HG02852 (cell line): ENCODE data around the gene RTN4R.

Experiments used
- ATAC-seq: cut with Tn5 transposase; IDR thresholded peaks from one replicate; pipeline ENCODE4 v1.9.1; 2021; ENCODE audit warnings: mild to moderate bottlenecking, moderate library complexity; ENCODE audit not compliant: unreplicated experiment

RTN4R gene

DNA sequence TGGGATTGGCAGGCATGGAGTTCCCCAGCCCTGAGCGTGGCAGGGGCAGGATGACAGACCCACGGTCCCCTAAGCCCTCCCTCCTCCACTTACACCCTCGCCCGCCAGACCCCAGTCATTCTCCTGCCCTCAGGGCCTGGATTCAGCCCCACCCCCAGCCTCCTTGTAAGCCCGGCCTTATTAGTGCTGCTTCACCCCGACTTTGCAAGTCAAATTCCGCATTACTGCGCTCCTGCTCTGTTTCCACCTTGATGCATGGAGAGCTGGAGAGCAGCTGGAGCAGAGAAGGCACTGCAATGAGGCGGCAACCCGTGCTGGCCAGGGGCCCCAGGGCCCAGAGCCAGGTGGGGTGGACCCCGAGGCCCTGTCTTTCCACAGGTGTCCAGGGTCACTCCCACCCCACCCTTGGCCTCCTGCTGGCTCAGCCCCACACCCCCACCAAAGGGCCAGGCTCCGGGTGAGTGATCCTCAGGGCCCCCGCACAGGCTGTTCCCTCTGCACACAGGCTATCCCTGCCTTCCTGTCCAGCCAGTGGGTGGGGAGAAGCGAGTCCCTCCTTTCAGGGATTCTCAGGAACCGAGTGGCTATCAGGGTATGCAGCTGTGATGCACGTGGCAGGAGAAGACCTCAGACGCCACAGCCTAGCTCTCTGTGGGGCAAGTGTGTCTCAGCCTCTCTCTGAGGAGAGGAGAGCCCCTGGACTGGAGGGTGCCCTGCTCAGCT lies 36.4 kb downstream of the RTN4R start:
- ATAC-seq: no peak

DNA sequence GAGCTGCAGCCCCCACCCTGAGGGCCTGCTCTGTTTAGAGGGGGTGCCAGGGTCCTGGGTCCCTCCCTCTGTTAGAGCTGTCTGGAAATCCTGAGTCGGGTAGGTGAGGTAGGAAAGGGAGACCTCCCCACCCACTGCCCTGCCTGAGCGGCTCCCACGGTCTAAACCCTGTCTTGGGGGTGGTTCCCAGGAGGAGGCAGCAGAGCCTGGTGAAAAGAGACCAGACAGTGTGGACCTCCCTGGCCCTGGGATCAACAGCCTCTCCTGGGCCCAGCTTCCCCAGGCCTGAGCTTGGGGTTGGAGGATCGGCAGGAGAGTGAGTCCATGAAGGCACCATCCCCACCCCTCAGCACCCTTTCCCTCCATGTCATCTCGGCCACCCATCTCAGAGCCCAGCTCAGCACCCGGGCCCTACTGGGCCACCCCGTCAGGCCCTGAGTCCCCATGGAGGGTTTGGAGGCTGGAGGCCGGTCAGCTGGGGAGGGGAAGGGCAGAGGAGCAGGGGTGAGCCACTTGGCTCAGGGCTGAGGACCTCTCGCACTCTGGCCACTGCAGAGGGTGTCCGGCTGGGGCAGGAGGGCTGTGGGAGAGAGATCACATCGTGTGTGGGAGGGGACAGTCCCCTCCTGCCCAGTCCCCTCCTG lies 37.2 kb downstream of the RTN4R start:
- ATAC-seq: no peak

DNA sequence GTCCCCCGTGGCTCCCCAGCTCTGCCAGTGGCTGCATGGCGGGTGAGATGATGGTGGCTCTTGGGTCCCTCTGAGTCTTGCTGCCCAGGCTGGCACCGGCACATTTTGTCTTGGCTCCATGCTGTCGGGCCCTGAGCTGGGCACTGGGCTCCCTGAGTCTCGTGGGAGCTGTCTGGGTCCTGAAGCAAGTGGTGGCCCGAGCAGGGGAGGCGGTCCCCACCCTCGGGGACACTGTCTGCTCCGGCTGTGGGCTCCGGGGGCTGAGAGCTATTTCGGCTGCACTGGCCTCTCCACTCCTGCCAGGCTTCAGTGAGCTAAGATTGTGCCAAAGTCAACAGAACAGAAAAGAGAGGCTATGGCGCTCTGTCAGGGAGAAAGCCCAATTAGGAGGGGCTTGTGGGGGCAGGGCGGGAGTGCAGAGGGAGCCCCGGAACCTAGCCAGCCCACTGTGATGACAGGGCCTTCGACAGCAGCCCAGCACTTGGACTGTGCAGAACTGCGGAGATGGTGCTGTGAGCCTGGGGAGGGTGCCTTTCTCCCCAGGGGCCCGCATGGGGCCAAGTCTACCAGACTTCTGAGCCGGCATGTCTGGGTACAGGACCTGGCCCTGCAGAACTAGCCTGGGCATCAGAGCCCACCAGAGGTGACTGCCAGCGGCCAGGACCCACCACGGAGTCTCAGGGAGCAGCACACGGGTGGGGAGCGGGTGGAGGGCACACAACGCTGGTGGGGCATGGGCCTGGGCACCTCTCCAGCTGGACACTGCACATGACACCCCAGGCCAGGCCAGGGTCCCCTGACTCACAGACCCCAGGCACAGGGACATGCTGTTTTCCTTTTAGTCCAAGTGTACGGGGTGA lies 38.0 kb downstream of the RTN4R start:
- no peak for ATAC-seq

DNA sequence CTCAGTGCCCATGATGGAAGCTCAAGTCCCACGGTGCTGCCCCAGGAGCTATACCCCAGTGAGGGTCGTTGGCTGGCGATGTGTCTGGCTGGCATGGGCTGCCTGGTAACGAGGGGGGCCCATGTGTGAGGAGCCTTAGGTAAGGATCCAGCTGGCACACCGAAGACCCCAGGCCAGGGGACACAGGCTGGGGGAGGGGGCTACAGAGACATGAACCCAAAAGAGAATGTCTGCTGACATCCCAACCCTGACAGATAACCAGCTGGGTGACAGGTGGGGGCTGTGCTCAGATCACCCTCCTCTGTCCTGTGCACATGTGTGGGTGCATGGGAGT lies 39.2 kb downstream of the RTN4R start:
- ATAC-seq: no peak

DNA sequence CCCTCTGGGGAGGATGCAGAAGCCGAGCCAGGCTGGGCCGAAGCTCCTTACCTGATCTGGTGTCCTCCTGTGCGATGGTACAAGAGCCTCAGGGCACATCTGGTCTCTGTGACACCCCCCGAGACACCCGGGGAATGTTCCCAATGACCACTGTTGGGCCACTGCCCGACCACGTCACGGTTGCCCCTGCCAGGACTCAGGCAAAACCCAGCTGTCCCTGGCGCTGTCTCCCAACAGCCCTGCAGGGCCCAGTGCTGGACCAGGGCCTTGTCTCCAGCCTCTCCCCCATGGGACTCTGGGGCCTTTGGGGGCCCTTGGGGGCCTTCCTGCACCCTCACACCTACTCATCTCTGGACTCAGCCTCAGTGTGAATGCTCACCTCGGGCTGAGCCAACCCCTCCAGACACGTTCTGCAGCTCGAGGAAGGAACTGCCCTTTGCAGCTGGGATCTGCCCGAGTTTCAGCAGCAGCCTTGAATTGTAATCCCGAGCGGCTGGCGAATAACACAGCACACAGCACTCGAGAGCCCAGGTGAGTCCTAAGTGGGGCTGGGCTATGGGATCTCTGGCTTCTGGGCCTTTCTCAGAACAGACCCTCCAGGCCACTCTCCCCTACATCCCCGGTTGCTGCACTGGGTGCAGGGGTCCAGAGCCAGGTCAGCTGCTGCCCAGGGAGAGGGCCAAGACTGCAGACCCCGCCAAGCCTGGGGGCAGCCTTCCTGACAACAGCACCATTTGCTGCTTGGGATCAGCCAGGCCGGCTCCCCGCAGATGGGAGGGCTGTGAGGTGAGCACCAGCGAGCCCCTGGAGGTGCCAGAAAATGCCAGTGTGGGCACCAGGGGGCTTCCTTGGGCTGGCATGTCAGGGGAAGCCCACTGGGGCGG lies 39.8 kb downstream of the RTN4R start:
- no peak for ATAC-seq

DNA sequence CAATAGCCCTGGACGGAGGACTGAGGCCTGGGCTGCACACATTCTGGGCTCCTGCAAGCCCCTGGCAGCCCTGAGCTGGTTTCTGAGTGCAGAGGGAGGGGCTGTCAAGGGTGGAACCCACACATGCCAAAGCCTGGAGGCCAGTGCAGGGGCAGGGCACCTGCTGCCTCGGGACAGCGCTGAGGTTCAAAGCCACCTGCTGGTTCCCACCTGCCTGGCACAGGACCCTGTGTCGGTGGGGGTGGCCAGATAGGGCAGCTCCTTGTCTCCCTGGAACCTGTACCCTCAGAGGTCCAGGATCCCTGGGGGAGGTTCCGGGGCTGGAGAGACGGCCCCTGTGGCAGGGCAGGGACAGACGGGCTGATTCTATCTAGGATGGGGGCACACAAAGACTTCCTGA lies 40.8 kb downstream of the RTN4R start:
- no peak for ATAC-seq

DNA sequence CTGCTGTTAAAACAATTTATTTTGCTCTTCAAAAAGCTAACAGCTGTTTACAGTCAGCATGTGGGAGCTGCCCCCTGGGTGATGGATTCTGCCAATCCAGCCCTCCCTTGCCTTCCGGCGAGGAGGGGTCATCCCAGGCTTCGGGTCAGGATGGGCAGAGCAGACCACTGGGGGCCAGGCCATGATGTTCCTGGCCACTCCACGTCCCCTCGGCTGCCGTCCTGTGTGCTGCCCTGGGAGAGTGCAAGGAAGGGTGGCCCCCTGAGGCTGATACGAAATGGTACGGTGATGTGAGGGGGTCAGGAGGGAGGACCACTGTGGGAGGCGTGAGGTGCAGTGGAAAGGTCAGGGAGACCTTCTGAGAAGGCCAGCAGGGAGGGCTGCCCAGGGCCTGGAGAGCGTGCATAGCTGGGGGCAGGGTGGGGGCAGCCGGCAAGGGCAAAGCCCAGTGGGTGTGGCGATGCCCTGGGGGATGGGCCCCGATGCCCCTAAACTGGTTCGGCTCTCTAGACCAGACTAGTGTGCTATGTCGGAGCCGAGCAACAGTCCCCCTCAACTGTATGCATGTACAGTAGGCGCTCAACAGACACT lies 41.3 kb downstream of the RTN4R start:
- no peak for ATAC-seq

DNA sequence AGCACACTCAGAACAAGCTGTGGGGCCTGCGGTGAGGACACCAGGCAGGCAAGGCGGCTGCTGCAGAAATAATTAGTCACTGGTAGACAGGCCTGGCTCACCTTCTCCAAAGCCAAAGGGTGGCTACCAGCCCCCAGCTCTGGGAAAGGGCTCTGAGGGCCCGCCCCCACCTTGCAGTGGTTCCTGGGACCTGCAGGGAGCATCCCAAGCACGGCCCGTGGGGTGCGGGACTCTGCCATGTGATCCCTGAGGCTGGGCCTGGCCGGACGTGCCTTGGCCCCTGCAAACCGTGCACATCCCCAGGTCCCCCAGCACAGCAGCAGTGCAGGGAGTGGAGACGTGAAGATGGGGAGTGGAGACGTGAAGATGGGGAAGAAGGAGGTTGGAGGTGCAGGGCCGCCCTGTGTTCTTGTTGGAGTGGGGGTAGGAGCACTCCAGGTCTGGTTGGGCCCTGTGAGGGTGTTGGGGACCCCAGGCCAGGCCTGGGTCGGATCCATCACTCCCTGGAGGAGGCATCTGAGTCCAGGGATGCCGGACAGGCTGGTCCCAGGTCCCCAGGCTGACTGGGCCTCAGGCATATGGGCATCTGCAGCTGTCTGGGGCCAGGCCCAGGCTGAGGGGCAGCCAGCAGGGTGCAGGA lies 41.9 kb downstream of the RTN4R start:
- no peak for ATAC-seq

DNA sequence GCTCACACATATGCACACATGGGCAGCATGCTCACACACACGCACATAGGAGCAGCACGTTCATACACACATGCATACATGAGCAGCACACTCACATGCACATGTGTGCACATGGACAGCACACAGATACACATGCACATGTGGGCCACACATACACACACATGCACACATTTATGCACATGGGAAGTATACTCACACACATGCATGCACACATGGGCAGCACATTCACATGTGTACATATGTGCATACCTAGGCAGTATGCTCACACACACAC lies 42.5 kb downstream of the RTN4R start:
- ATAC-seq: no peak

DNA sequence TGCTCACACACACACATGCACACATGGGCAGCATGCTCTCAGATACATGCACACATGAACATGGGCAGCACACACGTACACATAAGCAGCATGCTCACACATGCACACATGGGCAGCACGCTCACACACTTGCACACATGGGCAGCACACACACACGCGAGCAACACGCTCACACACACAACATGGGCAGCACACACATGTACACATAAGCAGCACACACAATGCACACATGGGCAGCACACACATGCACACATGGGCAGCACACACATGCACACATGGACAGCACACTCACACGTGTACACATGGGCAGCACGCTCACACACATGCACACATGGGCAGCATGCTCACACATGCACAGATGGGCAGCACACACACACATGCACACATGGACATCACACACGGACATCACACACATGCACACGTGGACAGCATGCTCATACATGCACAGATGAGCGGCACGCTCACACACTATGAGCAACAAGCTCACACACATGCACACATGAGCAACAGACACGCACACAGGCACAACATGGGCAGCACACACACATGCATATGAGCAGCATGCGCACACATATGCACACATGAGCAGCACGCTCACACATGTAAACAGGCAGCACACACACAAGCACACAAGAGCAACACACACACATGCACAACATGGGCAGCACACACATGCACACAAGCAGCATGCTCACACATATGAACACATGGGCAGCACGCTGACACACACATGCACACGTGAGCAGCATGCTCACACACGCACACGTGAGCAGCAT lies 43.0 kb downstream of the RTN4R start:
- ATAC-seq: no peak

DNA sequence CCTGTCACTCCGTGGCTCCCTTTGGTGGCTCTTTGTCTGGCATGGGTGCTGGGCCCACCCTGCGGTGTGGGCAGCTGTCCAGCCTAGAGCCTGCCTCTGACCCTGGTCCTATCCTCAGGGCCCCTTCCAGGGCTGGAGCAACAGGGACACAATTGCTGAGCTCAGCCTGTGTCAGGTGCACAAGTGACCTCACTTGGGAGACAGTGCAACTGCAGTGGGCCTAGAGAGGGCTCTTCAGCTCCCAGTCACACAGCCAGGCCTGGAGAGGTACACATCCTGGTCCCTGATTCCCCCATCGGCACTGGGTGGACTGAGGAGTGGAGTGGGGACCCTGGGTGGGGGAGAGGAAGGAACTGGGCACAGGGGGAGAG lies 43.9 kb downstream of the RTN4R start:
- no peak for ATAC-seq

DNA sequence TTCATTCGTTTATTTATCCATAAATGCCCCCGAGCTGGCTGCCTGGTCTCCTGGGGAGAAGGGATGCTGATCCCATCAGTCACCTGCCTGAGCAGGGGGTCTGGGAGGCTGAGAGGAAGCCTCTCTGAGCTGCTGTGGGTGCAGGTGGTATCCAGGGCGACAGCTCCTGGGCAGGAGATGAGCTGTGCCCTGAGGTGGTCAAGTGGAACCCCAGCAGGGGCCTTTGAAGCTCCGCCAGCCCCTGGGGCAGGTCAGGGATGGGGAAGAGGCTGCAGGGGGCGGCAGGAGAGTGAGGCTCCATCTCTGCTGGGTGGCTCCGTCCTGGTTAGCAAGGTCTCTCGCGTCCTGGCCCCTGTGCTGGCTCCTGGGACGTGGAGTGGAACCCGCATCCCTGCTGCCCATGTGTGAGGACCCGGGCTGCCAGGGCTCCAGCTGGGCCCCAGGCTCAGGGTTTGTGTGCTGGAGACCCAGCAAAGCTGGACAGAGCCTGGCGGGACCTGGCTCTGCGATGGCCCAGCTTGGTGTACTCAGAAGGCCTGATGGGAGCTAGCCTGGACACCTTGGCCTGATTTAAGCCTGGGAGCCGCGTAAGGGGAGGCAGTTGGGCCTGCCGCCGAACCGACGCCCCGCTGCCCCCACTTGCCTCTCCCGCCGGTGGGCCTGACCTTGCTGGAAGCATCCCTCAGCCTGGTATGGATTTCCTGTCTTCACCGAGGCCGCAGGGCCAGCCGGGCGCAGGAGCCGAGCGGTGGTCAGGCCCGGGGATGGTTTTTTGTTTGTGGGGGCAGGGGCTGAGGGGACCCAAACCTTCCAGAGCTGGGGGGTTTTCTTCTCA lies 44.5 kb downstream of the RTN4R start:
- no peak for ATAC-seq

DNA sequence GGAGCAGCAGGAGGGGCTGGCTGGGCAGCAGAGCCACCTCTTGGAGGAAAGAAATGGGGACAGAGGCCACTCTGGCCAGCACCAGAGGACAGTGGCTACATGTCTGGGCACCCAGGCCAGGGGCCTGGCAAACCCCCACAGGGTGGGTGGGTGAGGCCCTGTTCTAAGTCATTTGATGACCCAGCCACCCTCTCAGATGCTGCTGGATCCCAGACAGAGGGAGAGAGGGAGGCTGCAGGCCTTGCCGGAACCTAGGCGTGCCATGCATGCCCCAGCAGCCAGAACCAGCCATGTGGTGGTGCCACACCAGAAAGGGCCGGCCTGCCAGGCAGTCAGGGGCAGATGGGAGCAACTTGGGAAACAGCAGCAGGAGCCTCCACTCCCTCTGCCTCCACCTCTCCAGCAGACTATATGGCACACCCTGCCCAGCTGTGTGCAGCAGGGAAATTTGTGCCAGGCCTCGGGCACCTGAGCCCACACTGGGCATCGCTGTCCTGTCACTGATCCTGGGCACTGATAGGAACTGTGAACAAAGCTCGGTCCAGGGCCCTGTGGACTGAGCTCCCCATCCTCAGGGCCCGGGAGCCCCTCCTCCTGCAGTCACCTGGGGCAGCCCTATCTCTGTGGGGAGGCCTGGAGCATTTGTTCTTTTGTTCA lies 45.2 kb downstream of the RTN4R start:
- no peak for ATAC-seq

DNA sequence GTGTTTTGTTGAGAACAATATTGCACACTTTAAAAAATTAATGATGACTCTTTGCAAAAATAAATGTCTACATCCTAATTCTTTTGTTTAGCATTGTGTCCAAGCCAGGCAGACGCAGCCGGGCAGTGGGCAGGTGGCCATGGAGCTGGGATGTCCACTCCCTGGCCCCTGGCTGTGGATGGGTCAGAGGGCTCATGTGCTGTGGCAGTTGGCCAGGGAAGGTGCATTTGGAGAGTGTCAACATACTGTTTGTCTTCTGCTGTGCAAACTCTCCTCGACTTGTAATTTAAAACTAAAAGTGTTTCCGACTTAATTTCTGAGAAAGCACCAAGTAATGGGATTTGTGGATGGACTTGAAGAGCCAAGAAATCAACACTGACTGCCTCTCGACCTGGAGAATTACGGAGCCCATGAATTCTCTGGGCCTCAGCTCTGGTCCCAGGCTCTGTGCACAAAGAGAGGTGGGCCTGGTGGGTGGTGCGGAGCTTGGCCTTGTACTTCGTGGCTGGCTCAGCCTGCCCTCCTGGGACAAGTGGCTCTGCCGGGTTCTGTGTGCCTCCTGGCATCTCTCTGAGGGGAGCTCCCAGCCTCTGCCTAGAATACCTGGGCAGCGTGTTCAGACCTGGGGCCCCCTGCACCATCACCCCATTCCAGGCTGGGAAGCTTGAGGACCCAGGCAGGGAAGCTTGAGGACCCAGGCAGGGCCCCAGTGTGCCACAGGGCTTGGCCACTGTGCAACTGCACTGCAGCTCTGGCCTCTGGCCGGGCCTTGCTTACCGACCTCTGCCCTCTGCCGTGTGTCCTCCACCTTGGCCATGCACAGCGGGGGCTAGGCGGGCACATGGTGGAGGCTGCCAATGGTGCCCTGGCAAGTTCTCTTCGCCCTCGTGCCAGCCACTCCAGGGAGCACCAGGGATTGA lies 46.4 kb downstream of the RTN4R start:
- no peak for ATAC-seq

DNA sequence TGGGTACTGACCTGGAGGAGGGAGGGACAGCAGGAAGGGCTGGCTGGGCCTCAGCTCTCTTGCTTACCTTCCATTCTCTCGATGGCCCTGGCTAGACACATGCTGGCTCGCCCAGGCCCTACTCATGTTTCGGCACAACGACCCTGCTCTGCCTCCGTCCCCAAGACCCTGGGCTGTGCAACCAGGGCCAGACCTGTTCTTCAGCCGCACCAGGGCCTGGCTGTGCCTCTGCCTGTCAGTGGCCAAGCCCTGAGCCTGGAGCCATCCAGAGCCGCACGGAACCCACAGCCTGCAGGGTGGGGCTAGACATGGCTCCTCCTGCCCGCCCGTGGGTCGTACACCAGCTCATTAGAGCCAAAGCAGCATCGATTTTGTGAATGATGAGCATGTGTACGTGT lies 47.5 kb downstream of the RTN4R start:
- ATAC-seq: no peak

DNA sequence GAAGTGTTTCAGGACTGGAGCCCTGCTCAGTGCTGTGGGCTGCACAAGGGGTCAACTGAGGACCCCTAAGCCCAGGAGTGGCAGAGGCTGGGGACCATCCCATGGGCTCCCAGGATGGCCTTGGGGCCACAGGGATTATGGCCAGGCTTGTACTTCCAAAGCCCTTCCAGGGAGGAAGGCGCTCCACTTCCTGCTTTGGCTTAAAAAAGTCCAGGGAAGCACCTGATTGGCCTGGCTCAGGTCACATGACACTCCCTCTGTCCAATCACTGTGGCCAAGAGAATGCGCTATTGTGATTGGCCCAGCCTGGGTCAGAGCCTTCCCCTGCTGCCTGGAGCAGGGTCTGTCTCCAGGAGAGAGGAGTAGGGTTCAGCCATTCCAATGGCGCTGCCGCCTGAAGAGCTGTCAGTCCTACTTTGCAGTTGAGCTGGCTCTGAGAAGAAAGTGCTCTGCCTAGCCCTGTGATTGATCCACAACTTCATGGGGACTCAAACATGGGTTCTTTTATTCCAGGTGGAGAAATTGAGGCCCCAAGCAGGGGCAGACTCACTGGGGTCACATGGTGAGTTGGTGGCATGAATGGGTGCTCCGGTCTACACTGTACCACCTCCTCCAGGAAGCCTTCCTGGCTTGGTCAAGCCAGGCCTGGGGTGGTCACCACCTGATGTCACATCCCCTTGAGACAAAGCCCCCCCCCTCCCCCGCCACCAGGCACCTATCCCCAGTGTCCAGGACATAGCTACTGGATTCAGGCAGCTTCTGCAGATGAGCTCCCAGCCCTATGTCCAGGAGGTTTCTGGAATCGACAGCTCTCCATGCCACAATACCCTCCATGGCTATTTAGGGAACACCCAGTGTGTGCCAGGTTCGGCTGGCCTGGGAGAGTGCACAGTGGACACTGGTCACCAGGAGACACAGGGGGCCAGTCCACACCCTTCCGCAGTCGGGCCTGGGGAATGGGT lies 48.2 kb downstream of the RTN4R start:
- ATAC-seq: no peak
